Muscle of back (tissue), 13 donors: Measurements from ENCODE around the gene AMOTL1. TPM values are rescaled to one million over a fixed set of nuclear protein-coding genes. Genes with fewer than 3 reads are reported as not detected.

Source experiments
- DNase-seq, 3 donors: peaks; one replicate each; pipeline versions ENCODE4 v3.0.0 to v3.0.0-alpha.2; 2013
- long read RNA-seq, 9 donors: transcript quantifications; one replicate each; lab custom pipeline, GENCODE V29; 2026
- polyA plus RNA-seq, 10 donors: library from polyadenylated mRNA; unstranded; fragments of 120-200 nt; gene quantifications; one replicate each; pipeline ENCODE4 v1.2.1, GENCODE V29; 2013; ENCODE audit not compliant: insufficient read length in 10 of 10

The AMOTL1 gene, protein sequence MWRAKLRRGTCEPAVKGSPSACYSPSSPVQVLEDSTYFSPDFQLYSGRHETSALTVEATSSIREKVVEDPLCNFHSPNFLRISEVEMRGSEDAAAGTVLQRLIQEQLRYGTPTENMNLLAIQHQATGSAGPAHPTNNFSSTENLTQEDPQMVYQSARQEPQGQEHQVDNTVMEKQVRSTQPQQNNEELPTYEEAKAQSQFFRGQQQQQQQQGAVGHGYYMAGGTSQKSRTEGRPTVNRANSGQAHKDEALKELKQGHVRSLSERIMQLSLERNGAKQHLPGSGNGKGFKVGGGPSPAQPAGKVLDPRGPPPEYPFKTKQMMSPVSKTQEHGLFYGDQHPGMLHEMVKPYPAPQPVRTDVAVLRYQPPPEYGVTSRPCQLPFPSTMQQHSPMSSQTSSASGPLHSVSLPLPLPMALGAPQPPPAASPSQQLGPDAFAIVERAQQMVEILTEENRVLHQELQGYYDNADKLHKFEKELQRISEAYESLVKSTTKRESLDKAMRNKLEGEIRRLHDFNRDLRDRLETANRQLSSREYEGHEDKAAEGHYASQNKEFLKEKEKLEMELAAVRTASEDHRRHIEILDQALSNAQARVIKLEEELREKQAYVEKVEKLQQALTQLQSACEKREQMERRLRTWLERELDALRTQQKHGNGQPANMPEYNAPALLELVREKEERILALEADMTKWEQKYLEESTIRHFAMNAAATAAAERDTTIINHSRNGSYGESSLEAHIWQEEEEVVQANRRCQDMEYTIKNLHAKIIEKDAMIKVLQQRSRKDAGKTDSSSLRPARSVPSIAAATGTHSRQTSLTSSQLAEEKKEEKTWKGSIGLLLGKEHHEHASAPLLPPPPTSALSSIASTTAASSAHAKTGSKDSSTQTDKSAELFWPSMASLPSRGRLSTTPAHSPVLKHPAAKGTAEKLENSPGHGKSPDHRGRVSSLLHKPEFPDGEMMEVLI
- polyA plus RNA-seq, result 10 to 100 TPM; 46.3 to 70.2 (median 57.4) TPM
- long read RNA-seq, donor 1, full-length matches to known transcripts, result 2 of 9 reads
- long read RNA-seq, donor 1, partial matches to known transcripts, result 7 of 9 reads
- long read RNA-seq, donor 1, other reads (novel, unspliced or antisense), result 0 of 9 reads
- long read RNA-seq, donor 2, partial matches to known transcripts, result 0 of 1 reads
- long read RNA-seq, donor 2, other reads (novel, unspliced or antisense), result 0 of 1 reads
- long read RNA-seq, donor 3, result 0 reads
- long read RNA-seq, donor 4, full-length matches to known transcripts, result 2 of 2 reads
- long read RNA-seq, donor 4, partial matches to known transcripts, result 0 of 2 reads
- long read RNA-seq, donor 4, other reads (novel, unspliced or antisense), result 0 of 2 reads
- long read RNA-seq, donor 5, partial matches to known transcripts, result 14 of 15 reads
- long read RNA-seq, donor 5, other reads (novel, unspliced or antisense), result 0 of 15 reads
- long read RNA-seq, donor 6, full-length matches to known transcripts, result 3 of 3 reads
- long read RNA-seq, donor 6, partial matches to known transcripts, result 0 of 3 reads
- long read RNA-seq, donor 6, other reads (novel, unspliced or antisense), result 0 of 3 reads
- long read RNA-seq, donor 7, full-length matches to known transcripts, result 1 of 1 reads
- long read RNA-seq, donor 7, partial matches to known transcripts, result 0 of 1 reads
- long read RNA-seq, donor 7, other reads (novel, unspliced or antisense), result 0 of 1 reads
- long read RNA-seq, donor 8, full-length matches to known transcripts, result 5 of 5 reads
- long read RNA-seq, donor 8, partial matches to known transcripts, result 0 of 5 reads
- long read RNA-seq, donor 8, other reads (novel, unspliced or antisense), result 0 of 5 reads
- long read RNA-seq, donor 9, result 0 reads

DNA sequence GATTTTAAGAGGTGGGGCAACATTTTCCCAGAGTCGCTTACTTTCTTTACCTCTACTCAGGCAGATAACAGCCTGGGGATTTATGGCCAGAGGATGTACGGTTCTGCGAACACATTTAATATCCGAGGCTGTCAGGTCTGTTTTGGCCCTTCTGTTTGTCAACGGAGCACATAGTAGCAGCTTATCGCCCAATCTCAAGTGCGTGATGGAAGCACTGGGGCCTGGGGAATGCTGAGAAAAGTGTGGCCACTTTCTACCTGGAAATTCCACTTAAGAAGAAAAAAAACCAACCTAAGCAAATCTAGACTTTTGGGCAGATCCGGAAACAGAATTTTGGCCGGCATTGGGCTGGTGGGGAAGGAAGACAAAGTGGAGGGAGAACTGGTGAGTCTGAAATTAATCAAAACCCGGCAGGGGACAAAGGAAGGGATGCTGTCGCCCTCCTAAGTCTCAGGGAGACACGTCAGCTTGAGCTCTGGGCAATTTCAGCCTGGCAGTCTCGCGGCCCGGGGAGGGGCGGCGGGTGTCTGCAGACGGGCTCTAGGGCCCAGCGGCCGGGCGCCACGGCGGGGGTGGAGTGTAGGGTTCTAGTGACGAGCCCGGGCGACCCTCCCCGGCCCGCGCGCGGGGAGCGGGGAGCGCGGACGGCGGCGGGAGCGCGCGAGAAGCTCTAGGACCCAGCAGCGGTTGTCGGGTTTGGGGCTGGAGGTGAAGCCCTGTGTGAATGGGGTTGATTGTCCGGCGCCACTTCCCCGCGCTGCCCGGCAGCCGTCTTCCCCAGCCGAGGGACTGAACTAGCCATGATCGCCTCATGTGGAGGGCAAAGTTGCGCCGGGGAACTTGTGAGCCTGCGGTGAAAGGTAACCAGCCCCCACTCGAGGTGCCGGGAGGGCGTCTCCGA, at the start of gene AMOTL1:
TSS of gene AMOTL1 (plus strand) at position 656 of the 901 bp plus-strand sequence. CDS start at position 812, 156 bp downstream.
- peak; percentile 92 to 97 (median 92) for DNase-seq

DNA sequence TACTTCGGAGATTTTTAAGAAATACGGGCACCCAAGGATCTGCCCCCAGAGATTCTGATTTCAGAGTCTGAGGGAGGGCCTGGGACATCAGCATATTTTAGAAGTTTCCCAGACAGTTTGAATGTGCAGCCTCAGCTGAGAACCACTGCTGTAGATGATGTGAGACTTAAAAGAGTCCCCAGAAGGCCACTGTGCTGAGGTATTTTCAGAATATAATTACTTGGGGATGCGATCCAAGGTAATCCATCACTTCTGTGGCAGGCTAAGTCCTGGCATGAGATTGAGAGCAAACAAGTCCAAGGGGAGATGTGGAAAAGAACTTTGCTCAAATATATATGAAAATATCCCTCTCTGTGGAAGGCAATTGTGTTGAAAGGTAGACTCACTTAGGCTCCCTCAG, 48.3 kb upstream of the AMOTL1 start:
- no peak for DNase-seq

DNA sequence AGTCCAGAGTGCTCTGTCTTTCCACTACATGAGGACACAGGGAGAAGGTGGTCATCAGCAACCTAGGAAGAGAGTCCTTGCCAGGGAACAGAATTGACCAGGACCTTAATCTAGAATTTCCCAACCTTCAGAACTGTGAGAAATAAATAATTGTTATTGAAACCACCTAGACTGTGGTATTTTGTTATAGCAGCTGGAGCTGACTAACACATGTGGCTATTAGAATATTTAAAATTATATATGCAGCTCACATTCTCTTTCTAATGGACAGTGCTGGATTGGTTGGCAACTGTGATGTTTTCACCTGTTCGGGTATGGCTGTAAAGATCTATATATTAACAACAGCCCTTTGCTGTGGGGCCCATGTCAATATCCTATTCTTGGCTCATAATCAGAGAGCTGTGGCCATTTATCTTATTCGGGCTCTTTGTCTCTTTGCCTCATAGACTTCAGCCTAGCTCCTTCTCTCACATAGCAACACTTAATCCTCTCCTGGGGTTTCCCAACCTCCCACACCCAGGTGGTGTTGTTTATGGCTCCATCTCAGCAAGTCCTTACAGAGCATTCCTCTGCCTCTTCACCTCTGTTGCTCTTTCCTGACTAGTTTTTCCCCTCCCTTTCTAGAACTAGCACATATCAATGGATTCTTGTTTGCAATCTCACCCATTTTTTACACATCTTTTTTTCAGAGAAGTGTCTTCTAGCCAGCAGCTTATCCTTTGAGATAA, 46.4 kb upstream of the AMOTL1 start:
- DNase-seq, result no peak

DNA sequence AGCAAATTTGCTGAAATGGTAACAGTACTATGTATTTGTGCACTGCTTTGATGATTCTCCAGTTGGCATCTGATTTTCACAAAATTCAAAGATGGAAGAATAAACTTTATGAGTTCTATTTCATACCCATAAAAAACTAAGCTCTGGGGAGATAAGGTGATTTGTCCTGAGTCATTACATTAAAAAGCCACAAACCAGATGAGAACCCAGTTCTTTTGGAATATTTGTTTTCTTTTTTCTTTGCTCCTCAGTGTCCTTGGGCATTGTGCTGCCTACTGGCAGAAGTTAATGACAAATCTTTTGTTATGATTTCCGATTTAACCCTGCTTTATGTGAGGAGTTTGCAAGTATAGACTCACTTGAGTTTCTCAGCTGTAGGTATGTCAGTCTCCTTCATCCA, 45.4 kb upstream of the AMOTL1 start:
- DNase-seq, result no peak

DNA sequence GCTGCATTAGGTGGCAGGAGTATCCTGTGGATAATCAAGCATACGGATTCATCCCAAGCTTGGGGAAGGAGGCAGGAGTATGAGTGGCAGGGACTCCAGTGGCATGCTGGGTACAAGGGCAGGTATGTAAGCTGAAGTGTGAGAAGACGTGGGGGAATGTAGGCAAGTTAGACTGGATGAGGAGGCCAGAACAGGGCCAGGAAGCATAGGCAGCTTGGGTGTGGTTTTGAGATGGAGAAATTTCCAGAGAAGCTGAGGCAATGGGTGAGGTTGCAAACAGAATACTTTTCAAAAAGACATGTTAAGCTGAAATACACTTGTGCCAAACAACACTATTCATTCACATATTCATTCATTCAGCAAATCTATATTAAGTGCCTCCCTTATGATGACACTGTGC, 43.1 kb upstream of the AMOTL1 start:
- DNase-seq, result no peak

DNA sequence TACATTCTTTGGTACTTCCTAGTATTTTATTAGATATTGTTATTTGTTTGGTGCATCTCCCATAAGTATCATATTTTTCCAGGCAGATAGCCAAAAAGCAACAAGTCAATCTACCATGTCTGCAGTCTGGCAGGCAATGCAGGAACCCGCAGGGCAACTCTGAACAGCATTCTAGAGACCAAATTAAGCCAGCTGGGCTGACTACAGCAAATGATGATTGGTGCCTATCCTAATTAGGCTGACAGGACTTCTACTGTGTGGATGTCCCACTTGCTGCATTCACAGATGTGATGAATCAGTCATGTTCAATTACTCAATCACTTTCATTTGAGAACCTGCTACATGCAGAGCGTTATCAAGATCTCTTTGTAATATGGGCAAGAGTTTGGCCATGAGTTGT, 40.3 kb upstream of the AMOTL1 start:
- DNase-seq, result no peak

DNA sequence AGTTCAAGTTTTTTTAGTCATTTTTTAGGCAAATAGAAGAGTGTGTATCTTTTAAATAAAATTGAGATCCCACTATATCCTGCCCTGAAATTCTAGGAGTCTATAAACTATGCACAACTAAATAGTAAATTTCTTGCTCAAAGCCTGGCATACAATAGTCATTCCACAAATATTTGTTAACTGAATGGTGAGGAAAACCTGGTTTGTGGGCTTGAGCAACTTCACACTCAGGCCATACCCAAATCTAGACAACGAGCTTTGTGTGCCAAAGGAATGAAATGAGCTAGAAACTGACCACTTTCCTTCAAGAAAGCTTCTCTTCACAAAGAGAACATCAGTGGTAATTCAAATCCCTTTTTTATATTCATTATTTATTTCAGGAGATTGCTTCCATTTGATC, 39.6 kb upstream of the AMOTL1 start:
- DNase-seq, result no peak

DNA sequence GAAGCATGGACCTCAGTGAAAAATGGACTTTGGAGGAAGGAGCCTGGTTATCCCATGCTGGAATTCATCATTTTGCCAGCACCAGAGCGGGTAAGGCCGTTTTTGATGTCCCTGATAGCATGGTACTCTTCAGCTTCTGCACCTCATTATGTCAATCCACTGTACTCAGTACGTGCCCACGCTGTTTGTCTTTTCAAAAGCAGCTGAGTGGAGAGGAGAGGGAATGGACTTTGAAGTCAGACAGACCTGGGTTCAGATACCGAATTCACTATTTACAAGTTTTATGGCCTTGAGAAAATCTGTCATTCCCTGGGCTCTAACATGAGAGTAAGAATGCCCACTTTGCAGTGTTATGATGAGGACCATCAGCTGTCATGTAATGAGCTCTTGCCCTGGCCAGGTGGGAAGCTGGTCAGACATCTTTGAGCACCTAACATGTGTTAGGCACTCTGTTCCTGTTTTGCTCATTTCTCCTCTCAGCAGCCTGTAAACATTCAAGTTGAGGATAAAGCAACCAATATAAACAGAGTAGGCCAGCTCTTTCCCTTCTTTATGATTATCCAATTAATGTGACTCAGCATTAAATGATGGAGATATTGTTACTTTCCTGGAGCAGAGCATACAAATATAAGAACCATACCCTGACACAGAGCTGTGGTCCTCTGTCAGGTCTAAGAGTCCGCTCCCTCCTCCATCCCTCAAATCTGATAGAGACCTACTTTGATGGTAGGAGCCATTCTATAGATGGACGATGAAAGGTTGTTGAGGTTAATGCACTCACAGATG, 39.0 kb upstream of the AMOTL1 start:
- DNase-seq, result no peak

DNA sequence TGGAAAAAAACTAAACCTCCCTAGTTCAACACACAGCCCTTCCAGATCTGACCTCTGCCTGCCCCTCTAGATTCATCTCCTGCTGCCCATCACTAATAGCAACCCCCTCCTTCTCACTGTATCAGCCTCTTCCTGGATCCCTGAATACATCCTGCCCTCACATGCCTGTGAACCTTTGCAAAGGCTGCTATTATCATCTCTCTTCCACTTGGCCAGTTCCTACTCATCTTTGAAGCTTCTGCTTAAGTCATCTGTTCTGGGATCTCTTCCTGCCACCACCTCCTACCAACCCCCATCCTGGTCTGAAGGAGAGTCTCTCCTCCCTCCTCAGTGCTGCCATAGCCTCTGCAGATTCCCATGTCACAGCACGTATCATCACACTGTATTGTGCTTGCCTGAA, 38.0 kb upstream of the AMOTL1 start:
- no peak for DNase-seq

DNA sequence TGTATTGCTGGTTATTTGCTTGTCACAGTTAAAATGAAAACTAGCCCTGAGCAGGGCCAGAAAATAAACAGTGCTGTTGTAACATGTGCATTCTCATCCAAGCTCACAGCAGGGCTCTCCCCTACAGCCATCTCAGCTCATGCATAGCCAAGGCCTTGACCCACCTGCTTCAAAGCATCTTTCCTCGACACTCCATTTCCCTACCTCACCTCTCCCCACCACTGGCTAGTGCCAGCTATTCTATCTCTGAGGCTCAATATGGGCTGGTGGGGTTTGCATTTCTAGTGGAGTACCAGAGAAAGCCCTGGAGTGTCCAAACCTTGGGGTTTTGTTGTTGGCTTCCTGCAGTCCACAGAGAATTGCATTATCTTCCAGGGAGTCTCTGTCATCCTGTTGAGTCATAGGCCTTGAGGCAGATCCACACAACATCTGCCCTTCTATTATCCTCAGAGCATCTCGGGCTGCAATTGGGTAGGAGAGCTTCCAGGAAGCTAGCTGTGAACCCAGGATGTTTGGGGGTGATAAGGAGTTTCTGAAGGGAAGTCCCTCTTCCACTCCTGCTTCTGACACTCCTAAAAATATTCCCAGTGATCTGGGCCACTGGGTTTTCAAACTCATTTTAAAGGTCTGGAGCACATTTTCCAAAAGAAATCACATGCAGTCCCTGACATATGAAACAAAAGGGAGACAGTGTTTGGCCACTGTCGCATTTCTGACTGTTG, 36.1 kb upstream of the AMOTL1 start:
- DNase-seq, result no peak

DNA sequence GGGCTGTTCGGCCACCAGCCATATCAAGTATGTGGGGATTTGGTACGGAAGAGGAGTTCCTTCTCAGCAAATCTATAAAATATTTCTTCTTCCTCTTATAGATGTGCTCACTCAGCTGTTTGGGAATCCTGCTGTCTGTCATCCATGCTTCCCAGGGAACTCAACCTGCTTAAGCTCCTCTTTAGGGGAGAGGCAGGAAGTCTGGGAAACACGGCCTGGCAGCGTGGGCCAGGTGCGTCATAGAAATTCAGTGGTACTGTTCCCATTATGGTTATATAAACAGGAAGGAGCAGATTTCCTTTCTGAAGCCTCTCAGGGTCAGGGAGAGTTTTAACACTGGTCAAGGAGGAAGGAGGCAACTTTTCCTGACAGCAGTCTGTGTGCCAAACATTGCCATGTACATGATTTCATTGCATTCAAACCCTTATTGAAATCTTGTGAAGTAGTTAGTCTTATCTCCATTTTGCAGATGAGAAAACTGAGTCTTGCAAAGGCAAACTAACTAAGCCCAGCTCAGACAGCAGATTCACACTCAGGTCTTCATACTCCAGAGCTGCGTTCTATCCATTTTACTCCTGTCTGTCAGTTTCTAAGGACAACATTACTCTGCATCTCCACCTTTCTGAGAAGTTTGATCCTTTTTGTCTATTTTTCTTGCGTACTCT, 35.4 kb upstream of the AMOTL1 start:
- peak in 2 of 3 donors; percentile 29 to 54 for DNase-seq

DNA sequence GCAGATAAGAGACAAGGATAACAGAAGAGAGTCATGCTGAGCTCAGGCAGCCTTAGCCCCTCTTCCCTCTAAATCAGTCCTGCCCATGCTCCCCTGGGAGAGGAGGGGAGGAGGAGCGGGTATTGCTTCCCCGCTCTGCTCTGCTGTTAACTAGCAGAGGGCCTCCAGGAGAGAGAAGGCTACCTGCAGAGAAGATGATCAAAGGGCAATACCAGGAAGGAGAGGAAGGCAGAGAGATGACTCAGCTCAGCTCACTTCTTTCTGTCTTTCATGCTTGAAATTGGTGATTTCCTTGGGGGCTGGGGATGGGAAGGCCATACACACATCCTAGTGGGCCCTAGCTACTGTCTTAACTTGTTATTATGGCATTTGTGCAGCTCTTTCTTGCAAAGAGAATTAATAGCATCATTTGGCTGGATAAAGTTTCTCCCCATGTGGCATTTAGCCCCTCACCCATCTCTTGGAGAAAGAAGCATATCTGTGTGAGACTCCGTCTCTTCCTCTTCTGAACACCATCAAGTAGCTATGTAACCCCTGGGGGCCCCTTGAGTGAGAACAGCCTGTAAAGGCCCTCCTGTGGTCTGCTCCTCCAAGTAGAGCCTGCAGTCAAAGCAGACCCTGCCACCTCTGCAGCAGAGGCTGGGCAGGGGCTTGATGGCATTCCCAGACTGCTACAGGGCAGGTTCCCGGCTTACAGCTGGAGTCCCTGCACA, 33.4 kb upstream of the AMOTL1 start:
- DNase-seq, result no peak

DNA sequence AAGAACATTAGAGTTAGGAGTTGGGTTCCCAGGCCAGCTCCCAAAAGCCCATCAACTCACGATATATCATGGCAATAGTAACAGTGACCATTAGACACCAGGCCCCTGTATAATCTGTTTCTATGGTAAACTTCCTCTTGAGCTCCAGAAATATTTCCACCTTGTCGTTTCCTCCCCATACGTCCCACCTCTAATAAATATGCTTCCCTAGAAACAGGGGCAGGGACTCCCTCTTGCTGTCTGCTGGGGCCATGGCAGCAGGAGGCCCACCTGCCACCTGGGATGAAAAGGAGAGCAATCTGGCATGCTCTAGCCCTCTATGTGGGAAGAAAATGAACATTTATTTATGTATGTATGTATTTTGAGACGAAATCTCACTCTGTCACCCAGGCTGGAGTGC, 32.2 kb upstream of the AMOTL1 start:
- DNase-seq, result no peak

DNA sequence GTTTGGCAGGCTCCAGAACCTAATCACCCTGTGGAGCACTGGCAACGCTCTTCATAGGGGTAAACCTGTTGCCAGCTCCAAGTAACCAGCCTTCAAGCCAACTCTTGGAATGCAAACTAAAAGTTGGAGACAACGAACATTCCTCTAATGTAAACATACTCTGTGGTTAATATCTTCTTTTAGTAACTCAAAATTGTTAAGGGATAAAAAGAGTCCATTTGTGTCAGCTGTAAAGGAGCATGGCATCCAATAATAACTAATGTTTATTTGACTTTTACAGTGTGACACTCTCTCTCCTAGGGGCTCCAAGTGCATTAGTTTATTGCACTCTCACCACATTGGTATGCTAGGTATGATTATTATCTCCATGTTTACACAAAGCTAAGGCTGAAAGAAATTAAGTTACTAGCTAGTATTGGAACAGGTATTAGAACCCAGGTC, 31.0 kb upstream of the AMOTL1 start:
- DNase-seq, result peak in 1 of 3 donors; percentile 26

DNA sequence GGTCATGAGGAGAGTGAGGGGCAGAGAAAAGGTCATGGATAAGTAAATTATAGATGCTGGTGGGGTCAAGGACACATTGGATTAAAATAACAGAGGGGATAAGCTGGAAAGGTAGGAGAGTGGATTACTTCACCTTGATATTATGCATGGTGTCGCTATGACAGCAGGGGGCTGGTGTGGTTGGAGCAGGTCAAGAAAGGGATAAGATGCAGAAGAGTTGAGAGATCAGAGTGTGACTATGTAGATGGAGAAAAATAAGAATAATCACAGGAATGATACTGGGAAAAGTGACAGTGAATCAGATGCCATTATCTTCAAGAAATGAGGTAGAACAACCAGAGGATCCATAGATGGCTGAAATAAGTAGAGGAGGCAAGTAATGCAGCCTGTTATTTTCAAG, 29.4 kb upstream of the AMOTL1 start:
- no peak for DNase-seq

DNA sequence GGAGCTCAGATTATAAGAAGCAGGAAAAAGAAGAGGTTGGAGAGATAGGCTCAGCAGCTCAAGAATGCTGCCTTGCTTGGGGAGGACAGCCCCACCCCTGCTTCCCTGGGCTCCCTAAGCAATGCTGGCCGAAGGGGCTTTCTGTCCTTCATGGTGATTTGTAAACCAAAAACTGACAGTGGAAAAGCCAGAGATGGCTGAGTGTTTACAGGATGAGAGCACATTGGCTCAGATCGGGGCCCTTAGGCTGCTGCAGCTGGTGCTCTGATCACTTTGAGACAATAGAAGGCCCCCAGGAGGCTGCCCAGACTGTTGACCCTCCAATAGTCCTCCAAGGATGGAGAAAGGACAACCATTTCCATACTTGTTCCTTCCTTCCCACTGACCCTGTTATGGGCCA, 28.8 kb upstream of the AMOTL1 start:
- no peak for DNase-seq
